ENCODE measurements around the gene PYY.

Gene PYY

GRCh38 chr17:43953746-43954145 is at the start of gene PYY:
Gene PYY, minus strand, starts transcription at chr17:43953940. Its CDS starts 457 bp downstream, at chr17:43953483.
- no peak for TF ChIP-seq GATA3 (IDR thresholded peaks at IDR 0.05; ENCODE audit: low read depth, low read length)
- no peak for TF ChIP-seq GATA2 (IDR thresholded peaks at IDR 0.05; ENCODE audit: low read depth, low read length)

GRCh38 chr17:44002141-44002848 is 48.6 kb upstream of the PYY start:
- TF ChIP-seq GATA2 (IDR thresholded peaks at IDR 0.05; ENCODE audit: low read depth, low read length) (no peak), GATA3 (IDR thresholded peaks at IDR 0.05; ENCODE audit: low read depth, low read length) (no peak)

- TF ChIP-seq GATA3 (IDR thresholded peaks at IDR 0.05; ENCODE audit: low read depth, low read length) = no peak
- TF ChIP-seq GATA2 (IDR thresholded peaks at IDR 0.05; ENCODE audit: low read depth, low read length) = no peak
Observed at GRCh38 chr17:44001461-44001920, 47.8 kb upstream of the PYY start.

- TF ChIP-seq GATA2 (IDR thresholded peaks at IDR 0.05; ENCODE audit: low read depth, low read length) = no peak
- TF ChIP-seq GATA3 (IDR thresholded peaks at IDR 0.05; ENCODE audit: low read depth, low read length) = no peak
Observed at GRCh38 chr17:44000871-44001460, 47.2 kb upstream of the PYY start.

GRCh38 chr17:44000141-44000860 is 46.6 kb upstream of the PYY start:
- TF ChIP-seq GATA3 (IDR thresholded peaks at IDR 0.05; ENCODE audit: low read depth, low read length) (no peak), GATA2 (IDR thresholded peaks at IDR 0.05; ENCODE audit: low read depth, low read length) (no peak)

GRCh38 chr17:43999024-43999423 is 45.3 kb upstream of the PYY start:
- no peak for TF ChIP-seq GATA2 (IDR thresholded peaks at IDR 0.05; ENCODE audit: low read depth, low read length)
- TF ChIP-seq GATA3 (IDR thresholded peaks at IDR 0.05; ENCODE audit: low read depth, low read length) = no peak

- no peak for TF ChIP-seq GATA3 (IDR thresholded peaks at IDR 0.05; ENCODE audit: low read depth, low read length)
- no peak for TF ChIP-seq GATA2 (IDR thresholded peaks at IDR 0.05; ENCODE audit: low read depth, low read length)
Observed at GRCh38 chr17:43998552-43998951, 44.8 kb upstream of the PYY start.

- TF ChIP-seq GATA3 (IDR thresholded peaks at IDR 0.05; ENCODE audit: low read depth, low read length) = no peak
- TF ChIP-seq GATA2 (IDR thresholded peaks at IDR 0.05; ENCODE audit: low read depth, low read length) = no peak
Observed at GRCh38 chr17:43995150-43995471, 41.4 kb upstream of the PYY start.

GRCh38 chr17:43994272-43995149 is 40.8 kb upstream of the PYY start:
- no peak for TF ChIP-seq GATA3 (IDR thresholded peaks at IDR 0.05; ENCODE audit: low read depth, low read length)
- TF ChIP-seq GATA2 (IDR thresholded peaks at IDR 0.05; ENCODE audit: low read depth, low read length) = no peak

- TF ChIP-seq GATA2 (IDR thresholded peaks at IDR 0.05; ENCODE audit: low read depth, low read length) (no peak), GATA3 (IDR thresholded peaks at IDR 0.05; ENCODE audit: low read depth, low read length) (no peak)
Observed at GRCh38 chr17:43992641-43993040, 38.9 kb upstream of the PYY start.

- no peak for TF ChIP-seq GATA3 (IDR thresholded peaks at IDR 0.05; ENCODE audit: low read depth, low read length)
- TF ChIP-seq GATA2 (IDR thresholded peaks at IDR 0.05; ENCODE audit: low read depth, low read length) = no peak
Observed at GRCh38 chr17:43988301-43988700, 34.6 kb upstream of the PYY start.

- TF ChIP-seq GATA3 (IDR thresholded peaks at IDR 0.05; ENCODE audit: low read depth, low read length) (no peak), GATA2 (IDR thresholded peaks at IDR 0.05; ENCODE audit: low read depth, low read length) (no peak)
Observed at GRCh38 chr17:43987131-43988021, 33.6 kb upstream of the PYY start.
